ENCODE results near the gene ATP8A1.

DNA sequence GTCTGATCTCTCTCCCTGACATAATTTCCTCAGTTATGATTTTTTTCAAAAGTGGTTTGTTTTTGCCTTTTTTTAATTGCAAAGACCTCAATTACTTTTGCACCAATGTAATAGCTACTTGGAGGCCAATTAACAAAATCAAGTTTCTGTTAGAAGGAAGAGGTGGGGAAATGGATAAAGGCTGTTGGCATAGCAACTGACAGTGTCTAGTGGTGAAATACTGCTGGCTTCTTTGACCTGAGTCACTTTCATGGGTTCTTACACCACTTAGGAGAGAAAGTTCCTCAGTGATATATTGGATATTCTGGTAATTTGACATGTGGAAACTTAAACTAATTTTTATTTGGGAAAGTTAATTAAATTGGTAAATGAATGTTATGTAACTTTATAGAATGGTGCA, 26.5 kb upstream of the ATP8A1 start:
- TF ChIP-seq CTCF (IDR thresholded peaks at IDR 0.05) (no peak), POLR2A (IDR thresholded peaks at IDR 0.05) (no peak), POLR2AphosphoS5 (IDR thresholded peaks at IDR 0.05) (no peak)

All from prostate gland (tissue), 2 donors.